GM21390 (cell line): ENCODE data around the gene SCNN1B.
"Not testable (repeated sequence)": the region's sequence is repeated elsewhere in the genome, so short reads cannot be mapped to it uniquely, and the experiment has no call there.

ENCODE experiments used
- ATAC-seq: cut with Tn5 transposase; IDR thresholded peaks from one replicate; pipeline ENCODE4 v1.9.1; 2021; ENCODE audit not compliant: unreplicated experiment

Gene SCNN1B

DNA sequence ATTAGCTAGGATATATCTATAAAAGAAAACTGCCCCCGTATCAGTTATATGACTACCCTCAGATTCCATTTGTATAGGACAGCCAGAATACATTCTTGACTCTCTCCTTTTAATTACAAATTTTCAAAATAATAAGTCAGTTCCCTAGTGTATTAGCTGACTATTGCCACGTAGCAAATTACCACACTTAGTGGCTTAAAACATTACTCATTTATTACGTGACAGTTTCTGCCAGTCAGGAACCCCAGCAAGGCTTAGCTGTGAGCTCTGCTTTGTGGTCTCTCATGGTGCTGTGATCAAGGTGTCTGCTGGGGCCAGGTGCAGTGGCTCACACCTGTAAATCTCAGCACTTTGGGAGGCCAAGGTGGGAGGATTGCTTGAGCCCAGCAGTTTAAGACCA, 13.9 kb upstream of the SCNN1B start:
- ATAC-seq, result no peak

DNA sequence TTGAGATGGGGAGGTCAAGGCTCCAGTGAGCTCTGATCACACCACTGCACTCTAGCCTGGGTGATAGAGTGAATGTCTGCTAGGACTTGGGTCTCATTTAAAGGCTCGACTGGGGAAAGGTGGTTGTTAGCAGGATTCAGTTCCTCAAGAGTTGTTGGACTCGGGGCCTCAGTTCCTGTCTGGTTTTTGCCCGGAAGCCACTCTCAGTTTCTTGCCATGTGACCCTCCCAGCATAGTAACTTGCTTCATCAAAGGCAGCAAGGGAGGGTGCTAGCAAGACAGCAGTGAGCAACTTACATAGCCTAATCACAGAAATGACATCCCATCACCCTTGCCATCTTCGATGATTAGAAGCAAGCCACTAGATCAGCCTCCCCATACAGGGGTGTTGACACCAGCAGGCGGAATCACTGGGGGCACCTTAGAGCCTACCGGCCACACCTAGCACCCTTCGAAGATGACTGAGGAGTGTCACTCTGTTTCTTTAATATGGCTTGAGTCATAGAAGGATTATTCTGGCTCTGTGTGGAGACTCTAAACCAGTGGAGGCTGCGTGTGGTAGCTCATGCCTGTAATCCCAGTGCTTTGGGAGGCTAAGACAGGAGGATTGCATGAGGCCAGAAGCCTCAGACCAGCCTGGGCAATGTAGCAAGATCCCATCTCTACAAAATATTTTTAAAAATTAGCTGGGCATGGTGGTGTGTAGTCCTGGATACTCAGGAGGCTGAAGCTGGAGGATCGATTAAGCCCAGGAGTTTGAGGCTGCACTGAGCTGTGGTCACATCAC, 13.2 kb upstream of the SCNN1B start:
- no peak for ATAC-seq

DNA sequence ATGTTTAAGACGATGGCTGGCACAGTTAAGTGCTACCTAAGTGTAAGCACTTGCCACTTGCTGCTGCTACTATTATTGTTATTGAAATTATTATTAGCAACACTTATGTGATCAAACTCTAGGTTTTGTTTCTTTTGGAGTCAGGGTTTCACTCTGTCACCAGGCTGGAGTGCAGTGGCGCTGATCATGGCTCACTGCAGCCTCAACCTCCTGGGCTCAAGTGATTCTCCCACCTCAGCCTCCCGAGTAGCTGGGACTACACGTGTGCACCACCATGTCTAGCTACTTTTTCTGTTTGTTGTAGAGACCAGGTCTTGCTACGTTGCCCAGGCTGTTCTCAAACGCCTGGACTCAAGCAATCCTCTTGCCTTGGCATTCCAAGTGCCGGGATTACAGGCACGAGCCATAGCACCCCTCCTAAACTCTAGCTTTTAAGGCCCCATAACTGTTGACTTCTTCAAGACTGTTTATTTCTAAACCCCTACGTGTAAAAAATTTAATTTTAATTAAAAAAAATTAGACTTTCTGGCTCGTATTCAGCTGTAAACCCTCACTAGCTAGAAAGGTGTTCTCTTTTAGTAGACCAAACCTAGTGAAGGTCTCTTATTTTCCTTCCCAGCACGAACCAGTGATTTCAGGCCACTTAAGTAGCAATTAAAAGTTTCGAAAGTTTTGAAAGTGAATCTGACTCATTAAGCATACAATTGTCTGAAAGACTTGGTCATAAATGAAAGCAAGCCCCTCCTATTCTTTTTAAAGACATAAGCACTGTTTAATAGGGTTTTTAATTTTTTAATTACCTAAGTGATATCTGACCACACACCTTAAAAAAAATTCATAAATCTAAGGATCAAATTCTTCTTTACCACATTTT, 11.7 kb upstream of the SCNN1B start:
- ATAC-seq, result no peak

DNA sequence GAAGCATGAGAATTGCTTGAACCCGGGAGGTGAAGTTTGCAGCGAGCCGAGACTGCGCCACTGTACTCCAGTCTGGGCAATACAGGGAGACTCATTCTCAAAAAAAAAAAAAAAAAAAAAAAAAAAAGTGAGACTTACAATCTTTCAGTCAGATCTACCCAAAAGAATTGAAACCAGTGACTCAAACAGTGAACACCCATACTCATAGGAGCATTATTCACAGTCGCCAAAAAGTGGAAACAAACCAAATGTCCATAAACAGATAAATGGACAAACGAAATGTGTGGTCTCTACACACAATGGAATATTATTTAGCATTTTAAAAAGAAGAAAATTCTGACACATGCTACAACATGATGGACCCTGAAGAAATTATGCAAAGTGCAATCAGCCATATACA, 9.1 kb upstream of the SCNN1B start:
- ATAC-seq, result no peak

DNA sequence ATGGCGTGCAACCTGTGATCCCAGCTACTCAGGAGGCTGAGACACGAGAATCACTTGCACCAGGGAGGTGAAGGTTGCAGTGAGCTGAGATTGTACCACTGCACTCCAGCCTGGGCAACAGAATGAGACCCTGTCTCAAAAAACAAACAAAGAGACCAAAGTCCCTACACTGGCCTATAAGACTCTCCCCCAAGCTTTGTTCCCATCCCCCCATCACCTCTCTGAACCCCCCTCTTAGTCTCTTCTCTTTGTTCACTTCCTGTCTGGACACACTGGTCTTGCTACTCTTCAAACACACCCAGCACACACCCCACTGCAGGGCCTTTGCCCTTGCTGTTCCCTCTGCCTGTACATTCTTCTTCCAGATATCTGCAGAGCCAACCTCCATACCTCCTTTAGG, 7.8 kb upstream of the SCNN1B start:
- no peak for ATAC-seq

DNA sequence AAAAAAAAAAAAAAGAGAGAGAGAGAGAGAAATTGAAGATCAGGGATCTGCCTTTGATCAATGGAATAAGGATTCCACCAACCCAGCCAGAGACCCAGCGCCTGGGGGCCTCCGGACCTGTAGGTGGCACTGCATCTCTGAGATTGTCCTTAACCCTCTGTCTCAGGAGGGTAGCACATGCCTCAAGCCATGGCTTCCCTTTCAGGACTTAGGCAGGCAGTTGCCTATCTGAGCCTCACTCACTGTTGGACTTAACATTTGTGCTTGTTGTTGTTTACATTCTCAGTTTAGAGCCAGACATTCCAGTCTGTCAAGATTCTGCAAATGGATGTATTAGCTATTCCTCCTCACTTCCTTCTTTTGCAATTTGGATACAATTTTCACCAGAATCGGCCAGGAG, 5.1 kb upstream of the SCNN1B start:
- no peak for ATAC-seq

DNA sequence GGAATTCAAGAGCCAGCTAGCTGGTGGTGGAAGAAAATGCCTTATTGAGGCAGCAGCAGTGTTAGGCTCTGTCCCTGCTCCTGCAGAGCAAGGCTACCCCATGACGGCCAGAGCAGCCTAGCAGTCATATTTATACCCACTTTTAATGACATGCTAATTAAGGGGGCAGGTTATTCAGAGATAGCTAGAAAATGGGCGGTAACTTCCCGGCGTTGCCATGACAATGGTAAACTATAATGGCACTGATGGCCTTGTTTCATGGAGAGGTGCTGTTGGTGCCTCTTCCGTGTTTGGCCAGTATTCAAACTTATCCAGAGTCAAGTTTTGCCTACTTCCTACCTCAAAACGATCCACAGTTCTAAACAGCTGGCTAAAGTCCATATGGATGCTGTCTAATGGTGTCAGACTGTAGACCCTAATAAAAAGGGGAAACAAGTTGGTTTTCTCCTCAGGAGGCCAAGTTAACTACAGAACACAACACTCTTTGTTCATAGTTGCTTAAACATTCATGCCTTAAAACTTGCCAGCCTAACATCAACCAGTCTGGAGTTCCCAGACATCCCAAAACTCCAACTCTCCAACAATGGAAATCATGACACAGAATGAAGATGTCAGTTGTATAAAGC, 3.7 kb upstream of the SCNN1B start:
- no peak for ATAC-seq

DNA sequence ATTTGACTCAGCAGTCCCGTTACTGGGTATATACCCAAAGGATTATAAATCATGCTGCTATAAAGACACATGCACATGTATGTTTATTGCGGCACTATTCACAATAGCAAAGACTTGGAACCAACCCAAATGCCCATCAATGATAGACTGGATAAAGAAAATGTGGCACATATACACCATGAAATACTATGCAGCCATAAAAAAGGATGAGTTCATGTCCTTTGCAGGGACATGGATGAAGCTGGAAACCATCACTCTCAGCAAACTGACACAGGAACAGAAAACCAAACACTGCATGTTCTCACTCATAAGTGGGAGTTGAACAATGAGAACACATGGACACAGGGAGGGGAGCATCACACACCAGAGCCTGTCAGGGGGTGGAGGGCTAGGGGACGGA, 2.3 kb upstream of the SCNN1B start:
- ATAC-seq, result not testable (repeated sequence)

DNA sequence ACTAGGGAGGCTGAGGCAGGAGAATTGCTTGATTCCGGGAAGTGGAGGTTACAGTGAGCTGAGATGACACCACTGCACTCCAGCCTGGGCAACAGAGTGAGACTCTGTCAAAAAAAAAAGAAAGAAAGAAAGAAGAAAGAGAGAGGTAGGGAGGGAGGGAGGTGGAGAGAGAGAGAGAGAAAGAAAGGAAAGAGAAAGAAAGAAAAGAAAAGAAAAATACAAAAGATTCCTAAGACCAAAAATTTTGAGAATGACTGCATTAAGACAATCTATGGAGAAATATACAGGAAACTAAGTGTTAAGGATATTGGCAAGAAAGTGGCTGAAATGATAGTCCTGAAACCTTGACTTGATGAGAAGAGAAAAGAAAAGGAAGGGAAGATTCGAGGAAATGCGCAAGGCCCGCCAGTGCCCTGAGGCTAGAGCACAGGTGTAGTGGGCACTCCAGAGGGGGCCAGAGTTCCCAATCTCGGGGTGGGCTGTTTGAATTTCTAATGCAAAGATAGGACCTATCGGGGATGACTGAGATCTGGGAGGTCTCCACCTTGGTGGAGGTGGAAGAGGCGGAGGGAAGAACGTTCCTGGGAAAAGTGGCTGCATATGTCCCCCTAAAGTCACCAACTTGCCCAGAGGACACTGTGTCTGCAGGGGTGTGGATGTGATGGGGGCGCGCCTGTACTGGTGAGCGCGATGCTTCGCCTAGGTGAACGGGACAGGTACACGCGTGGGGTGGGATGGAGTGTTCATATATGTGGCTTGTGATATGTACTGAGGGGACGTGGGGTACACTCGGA, 654 bp upstream of the SCNN1B start:
- no peak for ATAC-seq

DNA sequence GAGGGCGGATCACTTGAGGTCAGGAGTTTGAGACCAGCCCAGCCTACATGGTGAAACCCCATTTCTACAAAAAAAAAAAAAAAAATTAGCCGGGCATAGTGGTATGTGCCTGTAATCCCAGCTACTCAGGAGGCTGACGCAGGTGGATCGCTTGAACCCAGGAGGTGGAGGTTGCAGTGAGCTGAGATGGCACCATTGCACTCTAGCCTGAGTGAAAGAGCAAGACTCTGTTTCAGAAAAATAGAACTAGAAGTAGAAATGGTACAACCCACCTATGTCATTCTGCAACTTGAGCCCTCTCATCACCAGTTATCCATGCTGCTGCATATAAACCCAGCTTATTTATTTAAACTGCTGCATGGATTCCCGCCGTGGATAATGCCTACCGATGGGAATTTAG, 1.6 kb downstream of the SCNN1B start:
- ATAC-seq, result no peak

DNA sequence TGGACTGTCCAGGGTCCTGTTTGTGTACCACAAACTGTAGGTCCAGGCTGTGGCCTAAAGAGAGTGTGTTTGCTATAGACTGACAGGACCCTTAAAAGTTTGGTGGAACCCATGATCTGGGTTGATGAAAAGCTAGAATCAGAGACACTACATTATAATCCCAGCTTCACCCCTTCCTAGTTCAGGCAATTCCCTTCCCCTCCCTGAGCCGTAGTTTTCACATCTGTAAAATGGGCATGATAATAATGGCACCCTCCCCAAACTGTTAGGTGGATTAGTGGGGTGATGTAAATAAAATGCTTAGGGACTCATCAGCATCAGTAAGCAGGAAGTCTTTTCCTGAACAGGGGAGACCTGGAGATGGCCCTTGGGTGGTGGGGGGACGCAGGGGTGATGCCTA, 2.5 kb downstream of the SCNN1B start:
- no peak for ATAC-seq

DNA sequence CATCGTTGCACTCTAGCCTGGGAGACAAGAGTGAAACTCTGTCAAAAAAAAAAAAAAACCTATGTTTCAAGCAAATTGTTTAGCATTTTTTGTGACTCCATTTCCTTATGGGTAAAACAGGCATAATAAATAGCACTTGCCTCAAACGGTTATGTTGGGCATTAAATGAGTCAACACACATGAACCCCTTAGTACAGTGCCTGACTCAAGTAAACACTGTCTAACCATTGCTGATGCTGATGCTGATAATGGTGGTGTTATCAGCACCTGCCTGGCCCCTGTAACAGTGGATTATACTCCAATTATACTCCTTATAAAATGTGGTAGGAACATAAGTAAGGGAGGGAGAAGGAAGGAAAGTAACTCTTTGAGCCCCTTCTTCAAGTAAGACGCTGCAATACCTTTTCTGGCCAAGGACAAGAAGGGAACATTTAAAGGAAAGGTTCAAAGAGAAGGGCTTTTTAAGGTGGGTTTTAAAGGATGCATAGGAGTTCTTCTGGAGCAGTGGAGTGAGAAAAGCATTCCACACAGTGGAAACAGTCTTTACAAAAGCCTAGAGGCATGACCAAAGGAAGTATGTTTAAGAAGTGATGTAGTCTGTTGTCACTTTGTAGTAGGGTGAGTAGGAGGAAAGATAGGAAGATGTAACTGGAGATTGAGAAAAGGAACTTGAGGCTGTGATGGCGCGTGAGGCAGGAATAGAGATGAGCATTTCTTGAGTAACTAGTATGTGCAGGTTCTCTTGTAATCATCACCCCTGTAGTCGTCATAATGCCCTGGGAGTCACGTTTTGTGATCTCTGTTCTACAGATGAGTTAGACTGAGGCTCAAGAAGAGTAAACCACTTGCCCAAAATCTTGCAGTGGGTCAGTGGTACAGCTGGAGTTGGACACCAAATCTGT, 4.3 kb downstream of the SCNN1B start:
- no peak for ATAC-seq

DNA sequence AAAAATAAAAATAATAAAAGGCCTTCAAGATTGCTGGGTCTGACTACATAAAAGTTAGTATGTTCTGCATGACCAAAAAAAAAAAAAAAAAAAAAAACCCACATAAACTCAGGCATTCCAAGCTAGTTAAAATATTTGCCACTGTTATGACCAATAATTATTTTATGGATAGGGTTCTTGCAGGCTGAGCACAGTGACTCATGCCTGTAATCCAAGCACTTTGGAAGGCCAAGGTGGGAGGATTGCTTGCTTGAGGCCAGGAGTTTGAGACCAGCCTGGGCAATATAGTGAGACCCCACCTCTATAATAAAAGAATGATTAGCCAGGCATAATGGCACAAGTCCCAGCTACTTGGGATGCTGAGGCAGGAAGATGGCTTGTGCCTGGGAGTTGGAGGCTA, 8.1 kb downstream of the SCNN1B start:
- ATAC-seq, result no peak

DNA sequence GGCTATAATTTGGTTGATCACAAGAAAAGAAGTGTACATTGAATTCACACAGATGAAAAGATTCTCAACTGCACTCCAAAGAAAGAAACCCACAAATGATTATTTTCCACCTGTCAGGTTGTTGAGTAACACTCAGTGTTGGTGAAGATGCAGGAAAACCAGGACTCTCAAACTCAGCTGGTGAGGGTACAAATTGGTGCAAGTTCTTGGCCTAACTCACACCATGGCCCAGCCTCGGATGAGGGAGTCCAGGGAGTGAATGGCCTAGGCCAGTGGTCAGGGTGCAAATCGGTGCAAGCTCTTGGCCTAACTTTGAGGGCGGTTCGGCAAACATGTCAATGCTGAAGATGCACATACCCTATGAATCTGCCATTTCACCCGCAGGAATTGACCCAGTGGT, 8.6 kb downstream of the SCNN1B start:
- no peak for ATAC-seq

DNA sequence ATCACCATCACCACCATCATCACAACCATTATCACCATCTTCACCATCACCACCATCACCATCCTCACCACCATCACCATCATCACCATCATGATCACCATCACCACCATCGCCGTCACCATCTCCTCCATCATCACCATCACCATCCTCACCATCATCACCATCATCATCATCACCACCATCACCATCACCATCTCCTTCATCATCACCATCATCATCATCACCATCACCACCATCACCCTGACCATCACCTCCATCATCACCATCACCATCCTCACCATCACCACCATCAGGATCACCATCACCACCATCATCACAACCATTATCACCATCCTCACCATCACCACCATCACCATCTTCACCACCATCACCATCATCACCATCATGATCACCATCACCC, 14.1 kb downstream of the SCNN1B start:
- ATAC-seq, result no peak

DNA sequence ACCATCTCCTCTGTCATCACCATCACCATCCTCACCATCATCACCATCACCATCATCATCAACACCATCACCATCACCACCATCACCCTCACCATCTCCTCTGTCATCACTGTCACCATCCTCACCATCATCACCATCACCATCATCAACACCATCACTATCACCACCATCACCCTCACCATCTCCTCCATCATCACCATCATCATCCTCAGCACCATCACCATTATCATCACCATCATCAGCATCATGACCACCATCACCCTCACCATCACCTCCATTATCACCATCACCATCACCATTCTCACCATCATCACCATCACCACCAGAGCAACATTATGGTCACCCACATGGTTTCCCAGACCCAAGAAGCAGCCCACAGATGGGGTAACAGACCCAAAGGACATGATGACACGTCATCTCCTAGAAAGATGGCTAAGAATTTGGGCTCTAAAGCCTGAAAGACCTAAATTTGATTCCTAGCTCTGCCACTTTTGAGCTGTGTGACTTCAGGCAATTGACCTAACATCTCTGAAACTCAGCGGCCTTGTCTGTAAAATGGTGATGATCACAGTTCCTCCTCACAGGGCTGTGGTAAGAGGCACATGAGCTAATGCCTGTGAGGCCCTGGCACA, 14.6 kb downstream of the SCNN1B start:
- no peak for ATAC-seq

DNA sequence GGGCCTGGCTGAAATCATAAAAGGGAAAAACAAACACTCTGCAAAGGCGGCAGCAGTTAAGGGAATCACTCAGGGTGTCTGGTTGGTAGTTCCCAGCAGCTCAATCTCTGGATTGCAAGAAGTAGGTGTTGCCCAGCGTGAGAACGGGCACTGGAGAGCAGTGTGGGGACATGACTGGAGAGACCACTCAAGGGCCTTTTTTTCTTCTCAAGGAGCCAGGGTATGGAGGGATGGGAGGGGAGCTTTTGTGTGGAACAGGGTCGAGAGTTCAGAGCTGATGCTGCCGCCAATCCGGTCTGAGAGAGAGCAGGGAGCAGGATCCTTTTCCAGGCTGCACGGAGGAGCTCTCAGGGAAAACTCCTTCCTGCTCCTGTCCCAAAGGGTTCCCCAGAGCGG, 15.2 kb downstream of the SCNN1B start:
- ATAC-seq, result no peak

DNA sequence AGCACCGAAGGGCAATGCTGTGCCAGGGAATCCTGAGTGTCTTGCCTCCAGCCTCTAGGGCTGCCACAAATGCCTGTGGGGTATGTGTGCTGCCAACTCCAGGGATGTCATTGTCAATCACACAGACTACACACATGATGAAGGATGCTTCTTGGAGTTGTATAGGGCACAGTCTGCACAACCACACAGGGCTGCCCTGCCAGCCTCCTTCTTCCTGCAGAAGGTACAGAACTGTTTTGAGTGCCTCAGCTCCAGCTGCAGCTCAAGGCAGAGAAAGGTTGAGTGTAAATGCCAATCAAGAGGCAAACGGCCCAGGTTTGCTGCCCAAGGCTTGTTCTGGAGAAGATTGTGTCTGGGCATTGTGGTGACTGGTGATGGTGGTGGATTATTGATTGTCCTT, 15.6 kb downstream of the SCNN1B start:
- no peak for ATAC-seq

DNA sequence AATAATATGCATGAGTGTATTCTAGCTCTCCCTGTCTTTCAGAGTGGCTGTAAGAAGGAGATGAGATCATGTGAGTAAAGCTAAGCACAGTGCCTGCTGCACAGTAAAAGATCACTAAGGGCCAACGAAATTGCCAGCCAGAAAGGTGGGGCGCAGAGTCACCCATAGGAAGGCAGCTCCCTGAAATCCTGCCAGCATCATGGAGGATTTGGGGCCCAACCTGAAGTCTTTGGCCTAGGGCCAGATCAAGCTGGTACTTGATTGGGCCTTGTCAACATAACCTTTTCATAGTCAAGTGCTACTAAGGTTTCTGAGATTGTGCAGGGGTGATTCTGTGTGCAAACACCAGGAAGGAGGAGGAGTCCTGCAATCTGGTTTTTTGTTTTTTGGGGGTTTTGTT, 16.5 kb downstream of the SCNN1B start:
- no peak for ATAC-seq
